ENCODE data around the gene UBA5. TPM values are rescaled to one million over a fixed set of nuclear protein-coding genes. Genes with fewer than 3 reads are reported as not detected.

Gene UBA5
- total RNA-seq, 3 donors from 2014 or later (not counting 1 experiment from before 2014, with no cell fraction given), result 37.8 to 51.0 (median 46.1) TPM

DNA sequence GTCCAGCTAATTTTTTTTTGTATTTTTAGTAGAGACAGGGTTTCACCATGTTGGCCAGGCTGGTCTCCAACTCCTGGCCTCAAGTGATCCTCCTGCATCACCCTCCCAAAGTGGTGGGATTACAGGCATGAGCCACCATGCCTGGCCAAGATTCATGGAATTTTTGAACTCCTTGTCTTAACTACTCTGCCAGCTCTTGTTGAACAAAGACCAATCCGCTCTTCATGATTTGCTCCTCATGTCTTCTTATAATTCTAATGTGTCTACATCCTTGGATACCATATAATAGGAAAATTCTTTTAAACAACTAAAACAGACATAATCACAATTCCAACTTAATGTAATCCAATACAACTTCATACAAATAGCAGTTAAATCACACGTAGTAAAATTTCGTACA is 21.3 kb downstream of the UBA5 start:
- Mint-ChIP-seq H3K27me3 (ENCODE audit: low read depth in 2 of 2) (no peaks in the 10 kb centered on the region), H3K27ac (peak overlapping the region in 1 of 2 donors; percentile 30), H3K4me1 (no peaks in the 10 kb centered on the region), H3K9me3 (no peaks in the 10 kb centered on the region), H3K4me3 (no peak overlapping the region), H3K36me3 (peaks cover 23% of the 10 kb centered on the region)
- Histone ChIP-seq H3K27ac (ENCODE audit: low read length) (no peak overlapping the region), H3K4me3 (ENCODE audit: low read length) (no peak overlapping the region), H3K9me3 (ENCODE audit: control insufficient read depth, insufficient read depth, low read length) (no peaks in the 10 kb centered on the region), H3K27me3 (ENCODE audit: control insufficient read depth, insufficient read depth, low read length) (no peaks in the 10 kb centered on the region), H3K4me1 (ENCODE audit: control insufficient read depth, insufficient read depth, low read length) (no peaks in the 10 kb centered on the region), H3K36me3 (ENCODE audit: control insufficient read depth, insufficient read depth, low read length) (peaks cover 55% of the 10 kb centered on the region)
- ATAC-seq (no peak), DNase-seq (no peak)
- TF ChIP-seq, protein P1, sequence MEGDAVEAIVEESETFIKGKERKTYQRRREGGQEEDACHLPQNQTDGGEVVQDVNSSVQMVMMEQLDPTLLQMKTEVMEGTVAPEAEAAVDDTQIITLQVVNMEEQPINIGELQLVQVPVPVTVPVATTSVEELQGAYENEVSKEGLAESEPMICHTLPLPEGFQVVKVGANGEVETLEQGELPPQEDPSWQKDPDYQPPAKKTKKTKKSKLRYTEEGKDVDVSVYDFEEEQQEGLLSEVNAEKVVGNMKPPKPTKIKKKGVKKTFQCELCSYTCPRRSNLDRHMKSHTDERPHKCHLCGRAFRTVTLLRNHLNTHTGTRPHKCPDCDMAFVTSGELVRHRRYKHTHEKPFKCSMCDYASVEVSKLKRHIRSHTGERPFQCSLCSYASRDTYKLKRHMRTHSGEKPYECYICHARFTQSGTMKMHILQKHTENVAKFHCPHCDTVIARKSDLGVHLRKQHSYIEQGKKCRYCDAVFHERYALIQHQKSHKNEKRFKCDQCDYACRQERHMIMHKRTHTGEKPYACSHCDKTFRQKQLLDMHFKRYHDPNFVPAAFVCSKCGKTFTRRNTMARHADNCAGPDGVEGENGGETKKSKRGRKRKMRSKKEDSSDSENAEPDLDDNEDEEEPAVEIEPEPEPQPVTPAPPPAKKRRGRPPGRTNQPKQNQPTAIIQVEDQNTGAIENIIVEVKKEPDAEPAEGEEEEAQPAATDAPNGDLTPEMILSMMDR (IDR thresholded peaks at IDR 0.05), result no peak
- 100% methylated on average over 1 of the region's 3 CpGs for WGBS (ENCODE audit: insufficient coverage)
- intact Hi-C loops (cut with micrococcal nuclease), result no loop called here

DNA sequence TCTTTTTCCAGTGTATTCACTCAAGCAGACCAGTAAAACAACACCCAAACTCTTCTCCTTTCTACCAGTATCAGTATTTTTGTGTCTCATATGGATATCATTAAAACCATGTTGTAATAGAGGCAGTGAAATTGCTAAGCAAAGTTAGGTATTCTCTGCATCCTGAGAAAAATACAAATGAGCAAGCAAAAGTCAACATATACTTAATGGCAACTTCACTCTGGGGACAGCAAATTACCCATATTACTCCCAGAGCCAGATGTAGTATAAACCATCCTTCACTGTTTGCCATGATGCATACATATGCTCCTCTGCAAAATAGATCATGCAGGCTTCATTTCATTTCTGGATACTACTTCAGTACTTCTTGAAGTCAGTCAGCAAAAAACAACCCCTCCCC is 22.1 kb downstream of the UBA5 start:
- Histone ChIP-seq H3K27me3 (ENCODE audit: control insufficient read depth, insufficient read depth, low read length) (no peaks in the 10 kb centered on the region), H3K36me3 (ENCODE audit: control insufficient read depth, insufficient read depth, low read length) (peaks cover 51% of the 10 kb centered on the region), H3K27ac (ENCODE audit: low read length) (no peak overlapping the region), H3K9me3 (ENCODE audit: control insufficient read depth, insufficient read depth, low read length) (no peaks in the 10 kb centered on the region), H3K4me3 (ENCODE audit: low read length) (no peak overlapping the region), H3K4me1 (ENCODE audit: control insufficient read depth, insufficient read depth, low read length) (no peaks in the 10 kb centered on the region)
- DNase-seq, result no peak
- TF ChIP-seq, protein P1 (IDR thresholded peaks at IDR 0.05), result no peak
- H3K9me3 Mint-ChIP-seq, result no peaks in the 10 kb centered on the region
- H3K27me3 Mint-ChIP-seq (ENCODE audit: low read depth in 2 of 2), result no peaks in the 10 kb centered on the region
- ATAC-seq, result no peak
- H3K4me3 Mint-ChIP-seq, result no peak overlapping the region
- intact Hi-C loops (cut with micrococcal nuclease), result no loop called here
- H3K4me1 Mint-ChIP-seq, result no peaks in the 10 kb centered on the region
- peak overlapping the region; percentile 12 to 30 for H3K27ac Mint-ChIP-seq
- H3K36me3 Mint-ChIP-seq, result peaks cover 16% of the 10 kb centered on the region

DNA sequence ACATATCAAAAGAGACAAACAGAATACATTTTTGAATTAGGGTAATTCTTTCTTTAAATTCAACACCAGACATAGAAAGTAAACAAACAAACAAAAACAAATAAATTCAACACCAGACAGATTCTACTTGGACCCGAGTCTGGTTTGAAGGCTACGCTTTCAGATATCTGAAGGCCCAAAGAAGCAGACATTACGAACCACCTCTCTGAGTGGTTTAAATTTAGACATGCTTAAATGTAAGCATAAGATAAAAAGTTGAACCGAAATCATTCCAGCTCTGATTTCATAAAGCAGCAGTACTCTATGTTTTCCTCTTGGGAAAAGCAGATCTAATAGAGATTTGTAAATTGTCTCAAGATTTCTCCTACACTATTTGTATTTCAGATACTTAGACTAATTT is 29.9 kb downstream of the UBA5 start:
- H3K4me1 ChIP-seq (ENCODE audit: control insufficient read depth, insufficient read depth, low read length), result no peaks in the 10 kb centered on the region
- H3K4me3 ChIP-seq (ENCODE audit: low read length), result no peak overlapping the region
- H3K9me3 Mint-ChIP-seq, result no peaks in the 10 kb centered on the region
- H3K4me3 Mint-ChIP-seq, result no peak overlapping the region
- no peak for DNase-seq
- no peaks in the 10 kb centered on the region for H3K27me3 ChIP-seq (ENCODE audit: control insufficient read depth, insufficient read depth, low read length)
- H3K27ac Mint-ChIP-seq, result no peak overlapping the region
- H3K9me3 ChIP-seq (ENCODE audit: control insufficient read depth, insufficient read depth, low read length), result no peaks in the 10 kb centered on the region
- TF ChIP-seq, protein P1 (IDR thresholded peaks at IDR 0.05), result no peak
- peaks cover 73% of the 10 kb centered on the region for H3K36me3 ChIP-seq (ENCODE audit: control insufficient read depth, insufficient read depth, low read length)
- no peaks in the 10 kb centered on the region for H3K4me1 Mint-ChIP-seq
- peaks cover 19% of the 10 kb centered on the region for H3K36me3 Mint-ChIP-seq
- no peaks in the 10 kb centered on the region for H3K27me3 Mint-ChIP-seq (ENCODE audit: low read depth in 2 of 2)
- WGBS (ENCODE audit: insufficient coverage), result 97% methylated on average over 3 of the region's 4 CpGs
- ATAC-seq, result no peak
- no peak overlapping the region for H3K27ac ChIP-seq (ENCODE audit: low read length)
- intact Hi-C loops (cut with micrococcal nuclease), result no loop called here

DNA sequence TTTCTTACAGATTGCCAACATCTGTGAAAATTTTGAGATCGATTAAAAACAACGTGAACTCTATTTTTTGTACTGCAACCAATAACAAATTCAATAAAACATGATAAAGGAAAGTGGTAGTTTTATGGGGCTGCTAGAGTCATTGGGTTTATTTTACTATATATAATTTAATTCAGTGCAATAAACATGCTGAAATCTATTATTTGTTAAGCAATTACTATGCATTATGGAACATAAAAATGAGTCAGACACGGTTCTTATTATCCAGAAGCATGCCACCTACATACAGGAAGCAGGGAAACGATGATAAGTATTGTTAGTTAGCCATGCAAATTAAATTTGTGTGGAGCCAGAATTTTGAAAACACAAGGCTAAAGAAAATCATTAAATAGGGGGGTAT is 34.9 kb downstream of the UBA5 start:
- Mint-ChIP-seq H3K36me3 (peaks cover 26% of the 10 kb centered on the region), H3K27me3 (ENCODE audit: low read depth in 2 of 2) (no peaks in the 10 kb centered on the region), H3K9me3 (no peaks in the 10 kb centered on the region), H3K4me3 (no peak overlapping the region), H3K4me1 (peaks cover 0 to 5% of the 10 kb centered on the region in 2 donors), H3K27ac (no peak overlapping the region)
- H3K36me3 ChIP-seq (ENCODE audit: control insufficient read depth, insufficient read depth, low read length), result peaks cover 55% of the 10 kb centered on the region
- no peaks in the 10 kb centered on the region for H3K9me3 ChIP-seq (ENCODE audit: control insufficient read depth, insufficient read depth, low read length)
- 100% methylated on average over 1 of the region's 4 CpGs for WGBS (ENCODE audit: insufficient coverage)
- H3K4me1 ChIP-seq (ENCODE audit: control insufficient read depth, insufficient read depth, low read length), result no peaks in the 10 kb centered on the region
- H3K27ac ChIP-seq (ENCODE audit: low read length), result no peak overlapping the region
- intact Hi-C loops (cut with micrococcal nuclease), result no loop called here
- ATAC-seq, result no peak
- no peak overlapping the region for H3K4me3 ChIP-seq (ENCODE audit: low read length)
- no peak for DNase-seq
- no peaks in the 10 kb centered on the region for H3K27me3 ChIP-seq (ENCODE audit: control insufficient read depth, insufficient read depth, low read length)
- TF ChIP-seq, protein P1 (IDR thresholded peaks at IDR 0.05), result no peak
